C1 segment of cervical spinal cord (tissue), 14 donors: ENCODE results near the gene TMEM164.

Source experiments
- DNase-seq, 14 donors: peaks; one replicate each; lab custom pipeline; 2025; lab: John Stamatoyannopoulos, UW

TMEM164 gene

GRCh38 chrX:110201799-110202198 is 198.9 kb downstream of the TMEM164 start:
- no peak for DNase-seq

- DNase-seq, result no peak
These were observed 202.1 kb downstream of the TMEM164 start for GRCh38 chrX:110204986-110205385.

DNA sequence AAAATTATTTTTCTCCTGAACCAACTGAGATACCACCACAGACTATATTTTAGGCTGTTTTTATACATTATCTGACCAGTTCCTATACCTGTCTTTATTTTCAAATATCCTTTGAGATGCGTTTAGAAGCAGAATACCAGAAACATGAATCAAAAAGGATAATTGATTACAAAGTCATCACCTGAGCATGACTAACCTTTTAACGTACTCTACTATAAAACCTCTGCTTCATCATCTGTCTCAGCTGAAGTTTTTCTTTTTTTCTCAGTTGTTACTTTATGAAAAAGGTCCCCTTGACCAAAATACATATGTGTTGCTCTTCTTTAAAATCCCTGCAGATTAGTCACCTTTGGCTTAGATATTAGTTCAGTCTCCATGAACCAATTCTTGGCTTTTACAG is 205.2 kb downstream of the TMEM164 start:
- no peak for DNase-seq

DNA sequence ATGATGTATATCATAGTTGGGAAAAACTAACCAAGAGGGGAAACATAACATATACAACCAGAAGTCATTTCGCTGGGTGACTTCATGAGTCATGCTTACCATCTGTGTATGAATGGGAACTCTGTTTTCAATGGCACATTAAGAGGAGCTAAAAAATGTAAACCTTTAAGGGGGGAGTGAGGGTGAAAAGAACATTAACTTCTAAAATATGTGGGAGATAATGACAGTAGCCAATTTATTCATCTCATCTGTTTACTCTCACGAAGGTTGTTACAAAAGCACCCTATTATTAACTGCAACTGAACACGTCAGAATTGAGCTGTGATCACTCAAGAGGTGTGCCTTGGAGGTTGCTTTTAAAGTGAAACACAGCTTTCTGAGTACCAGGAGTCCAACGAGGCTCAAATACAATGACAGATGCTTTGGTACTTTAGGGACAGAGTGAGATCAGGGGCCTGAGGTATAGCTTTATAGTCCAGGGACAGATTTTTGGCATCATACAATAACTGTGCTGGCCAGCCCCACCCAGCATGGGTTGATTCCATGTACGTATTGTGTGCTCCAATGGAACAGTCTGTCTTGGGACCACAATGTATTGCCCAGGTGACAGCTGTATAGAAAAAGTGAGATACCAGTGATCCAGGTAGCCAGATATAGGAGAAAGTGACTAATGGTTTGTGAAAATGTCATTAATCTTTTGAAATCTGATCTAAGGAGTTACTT is 207.7 kb downstream of the TMEM164 start:
- no peak for DNase-seq

DNA sequence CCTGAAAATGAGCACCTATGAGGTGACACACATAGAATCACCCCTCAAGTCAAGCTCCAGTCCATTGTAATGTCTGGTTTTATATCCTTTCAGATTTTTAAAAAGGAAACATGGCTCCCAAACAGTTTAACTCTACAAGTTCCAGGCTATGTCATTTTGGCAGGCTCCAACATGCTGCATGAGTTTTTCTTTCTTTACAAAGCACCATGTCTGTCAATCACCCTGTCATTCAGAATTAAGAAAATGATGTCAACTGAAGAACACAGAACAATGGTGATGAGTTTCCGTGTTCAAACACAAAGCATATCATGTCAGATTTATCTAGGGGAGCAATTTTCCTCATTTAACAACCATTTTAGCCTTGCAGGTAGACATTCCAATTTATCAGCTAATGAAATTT is 208.4 kb downstream of the TMEM164 start:
- DNase-seq, result no peak

GRCh38 chrX:110212299-110212698 is 209.4 kb downstream of the TMEM164 start:
- DNase-seq, result no peak

- DNase-seq, result no peak
These were observed 210.3 kb downstream of the TMEM164 start for GRCh38 chrX:110213183-110213582.

DNA sequence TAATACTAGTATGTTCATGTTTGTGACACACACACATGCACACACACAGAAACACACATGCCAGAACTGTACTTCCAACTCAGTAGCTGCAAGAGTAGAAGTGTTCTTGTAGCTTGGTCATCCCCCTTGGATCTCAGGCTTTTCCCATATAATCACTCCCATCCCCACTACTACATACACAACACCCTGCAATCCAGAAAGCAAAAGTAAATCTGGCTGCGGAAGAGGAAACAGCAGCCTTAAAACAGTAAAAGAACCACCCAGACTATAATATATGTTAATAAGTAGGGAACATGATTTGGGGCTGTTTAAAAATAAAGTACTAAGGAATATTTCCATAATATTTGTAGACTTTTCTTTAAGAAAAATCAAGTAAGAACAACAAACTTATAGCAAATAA is 211.8 kb downstream of the TMEM164 start:
- no peak for DNase-seq

DNA sequence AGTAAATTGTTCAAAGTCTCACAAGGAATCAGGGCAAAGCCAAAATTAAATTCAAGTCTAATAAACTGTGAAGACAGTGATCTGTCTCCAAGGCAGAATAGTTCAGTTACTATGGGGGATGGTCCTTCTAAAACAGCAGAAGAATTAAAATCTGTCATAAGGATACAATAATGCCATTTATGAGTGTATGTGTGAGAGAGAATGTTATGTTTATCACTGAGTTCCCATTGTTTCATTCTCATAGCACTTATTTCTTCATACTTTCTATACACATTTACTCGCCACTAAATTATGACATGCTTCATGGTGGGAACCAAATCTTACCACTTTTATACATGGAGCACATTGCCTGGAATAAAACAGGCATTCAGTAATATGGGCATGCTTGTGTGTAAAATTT is 212.5 kb downstream of the TMEM164 start:
- no peak for DNase-seq

GRCh38 chrX:110216027-110216426 is 213.1 kb downstream of the TMEM164 start:
- no peak for DNase-seq

GRCh38 chrX:110218591-110218990 is 215.7 kb downstream of the TMEM164 start:
- DNase-seq, result no peak

GRCh38 chrX:110219920-110220319 is 217.0 kb downstream of the TMEM164 start:
- DNase-seq, result no peak

GRCh38 chrX:110222497-110223257 is 219.8 kb downstream of the TMEM164 start:
- no peak for DNase-seq

DNA sequence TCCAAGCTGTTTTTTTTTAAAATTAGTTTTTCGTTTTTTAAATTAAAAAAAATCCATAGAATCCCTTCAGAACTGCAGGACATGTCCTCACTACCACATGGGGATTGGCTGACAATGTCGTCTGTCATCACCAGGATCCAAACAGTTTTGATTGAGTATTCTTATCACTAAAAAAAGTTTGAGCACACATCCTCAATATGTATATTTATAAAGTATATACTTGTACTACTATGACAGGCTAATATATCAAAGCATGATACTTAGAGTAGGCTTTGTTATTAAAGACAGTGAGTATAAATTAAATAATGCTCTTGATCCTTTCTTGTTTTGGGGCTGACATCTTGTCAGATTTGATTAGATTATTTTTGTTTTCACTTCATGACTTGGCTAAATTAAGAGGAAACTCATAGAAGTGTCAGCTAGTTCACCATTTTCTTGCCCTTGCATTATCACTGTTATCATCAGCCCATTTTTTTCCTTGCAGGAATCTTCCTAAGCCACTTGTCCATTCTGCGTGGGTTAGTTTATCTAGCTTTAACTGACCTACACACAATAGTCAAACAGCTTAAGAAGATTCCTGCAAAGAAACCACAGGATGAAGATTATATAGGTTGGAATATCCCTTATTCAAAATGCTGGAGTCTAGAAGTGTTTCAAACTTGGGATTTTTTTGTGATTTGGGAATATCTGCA is 222.2 kb downstream of the TMEM164 start:
- no peak for DNase-seq

- DNase-seq, result no peak
These were observed 224.0 kb downstream of the TMEM164 start for GRCh38 chrX:110226931-110227330.
